ENCODE results near the gene PSORS1C2. TPM values are rescaled to one million over a fixed set of nuclear protein-coding genes. Genes with fewer than 3 reads are reported as not detected.

PSORS1C2 gene
- total and polyA plus RNA-seq, 2 donors (not counting 1 experiment from before 2014, with no cell fraction given): not detected

DNA sequence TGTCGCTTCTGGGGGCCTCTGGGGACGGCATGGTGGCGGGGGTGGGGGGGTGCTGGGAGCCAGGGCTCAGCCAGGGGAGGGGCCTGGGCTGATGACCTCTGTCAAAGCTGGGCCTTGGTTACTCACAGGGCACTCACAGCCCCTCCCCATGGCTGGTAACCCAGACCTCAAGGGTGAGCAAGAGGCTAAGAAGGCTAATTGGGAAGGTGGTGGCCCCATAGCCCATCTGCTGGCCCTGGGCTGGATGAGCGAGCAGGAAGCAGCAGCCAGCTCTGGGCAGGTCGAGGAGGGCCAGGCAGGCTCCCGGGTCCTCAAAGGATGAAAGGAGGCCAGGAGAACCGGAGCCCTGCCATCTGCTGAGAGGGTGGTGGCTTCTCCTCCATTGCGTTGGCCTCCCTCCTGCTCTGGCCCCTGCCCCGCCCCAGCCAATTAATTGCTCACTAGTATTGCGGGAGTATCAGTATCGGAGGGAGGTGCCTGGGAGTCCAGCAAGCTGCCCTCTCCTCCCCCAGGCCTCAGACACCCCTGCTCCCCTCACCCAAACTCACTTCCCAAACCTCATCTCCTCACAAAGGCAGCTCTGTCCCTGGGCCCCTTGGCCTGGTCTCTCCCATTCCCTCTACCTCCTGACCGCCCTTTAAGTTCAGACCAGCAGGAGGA lies 17.6 kb downstream of the PSORS1C2 start:
- H2AFZ ChIP-seq (ENCODE audit: insufficient read depth, low read depth, low read length, poor library complexity, severe bottlenecking): no peak overlapping the region
- no peaks in the 10 kb centered on the region for H3K9me3 Mint-ChIP-seq (ENCODE audit: insufficient read depth)
- no peak overlapping the region for H3K27ac Mint-ChIP-seq
- ChIA-PET POLR2A (no interaction called here), CTCF (interaction anchor here (0.5 to 1.6 kb wide), 2 partner anchors 9 to 447 kb away, joined by 3 to 6 read pairs; no protein-coding TSS in a partner anchor)
- no peak for ATAC-seq (ENCODE audit: low read depth)
- peaks cover 20% of the 10 kb centered on the region for H3K27me3 Mint-ChIP-seq
- H3K9ac ChIP-seq (ENCODE audit: low read length): no peak overlapping the region
- WGBS (ENCODE audit: insufficient coverage): 91% methylated on average over 10 of the region's 12 CpGs
- H3K27me3 ChIP-seq (replicated peaks in 1 of 4; ENCODE audit: control extremely low read depth in 1 of 4, control insufficient read depth in 3 of 4, insufficient read depth in 4 of 4, low read length in 3 of 4): peaks cover 0 to 7% (median 0%) of the 10 kb centered on the region in 4 experiments
- H3K4me3 Mint-ChIP-seq: no peak overlapping the region
- H3K4me1 Mint-ChIP-seq: no peaks in the 10 kb centered on the region
- intact Hi-C loops (cut with micrococcal nuclease): no loop called here
- TF ChIP-seq, protein P1, sequence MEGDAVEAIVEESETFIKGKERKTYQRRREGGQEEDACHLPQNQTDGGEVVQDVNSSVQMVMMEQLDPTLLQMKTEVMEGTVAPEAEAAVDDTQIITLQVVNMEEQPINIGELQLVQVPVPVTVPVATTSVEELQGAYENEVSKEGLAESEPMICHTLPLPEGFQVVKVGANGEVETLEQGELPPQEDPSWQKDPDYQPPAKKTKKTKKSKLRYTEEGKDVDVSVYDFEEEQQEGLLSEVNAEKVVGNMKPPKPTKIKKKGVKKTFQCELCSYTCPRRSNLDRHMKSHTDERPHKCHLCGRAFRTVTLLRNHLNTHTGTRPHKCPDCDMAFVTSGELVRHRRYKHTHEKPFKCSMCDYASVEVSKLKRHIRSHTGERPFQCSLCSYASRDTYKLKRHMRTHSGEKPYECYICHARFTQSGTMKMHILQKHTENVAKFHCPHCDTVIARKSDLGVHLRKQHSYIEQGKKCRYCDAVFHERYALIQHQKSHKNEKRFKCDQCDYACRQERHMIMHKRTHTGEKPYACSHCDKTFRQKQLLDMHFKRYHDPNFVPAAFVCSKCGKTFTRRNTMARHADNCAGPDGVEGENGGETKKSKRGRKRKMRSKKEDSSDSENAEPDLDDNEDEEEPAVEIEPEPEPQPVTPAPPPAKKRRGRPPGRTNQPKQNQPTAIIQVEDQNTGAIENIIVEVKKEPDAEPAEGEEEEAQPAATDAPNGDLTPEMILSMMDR (IDR thresholded peaks at IDR 0.05): no peak
- no peak for TF ChIP-seq EZH2 (IDR thresholded peaks at IDR 0.05; ENCODE audit: borderline replicate concordance, insufficient read depth, low read depth, low read length, poor library complexity, severe bottlenecking)
- H3K27ac ChIP-seq (ENCODE audit: low read length in 2 of 2): no peak overlapping the region
- no peak overlapping the region for H3K4me3 ChIP-seq (ENCODE audit: control extremely low read depth in 1 of 5, extremely low read depth in 1 of 5, insufficient read depth in 1 of 5, low read depth in 2 of 5, low read length in 4 of 5)
- no peak for DNase-seq
- H3K79me2 ChIP-seq (ENCODE audit: control insufficient read depth, insufficient read depth, low read length): no peaks in the 10 kb centered on the region
- H3K36me3 ChIP-seq (replicated peaks in 1 of 2; ENCODE audit: control extremely low read depth in 1 of 2, control insufficient read depth in 1 of 2, extremely low read depth in 1 of 2, insufficient read depth in 2 of 2, low read length in 1 of 2): no peaks in the 10 kb centered on the region
- no peaks in the 10 kb centered on the region for H3K9me3 ChIP-seq (ENCODE audit: control extremely low read depth in 1 of 3, control insufficient read depth in 2 of 3, insufficient read depth in 1 of 3, low read length in 2 of 3)
- H4K20me1 ChIP-seq (ENCODE audit: control insufficient read depth, insufficient read depth, low read length, poor library complexity, severe bottlenecking): no peaks in the 10 kb centered on the region
- no peaks in the 10 kb centered on the region for H3K4me1 ChIP-seq (ENCODE audit: control insufficient read depth in 2 of 2, insufficient read depth in 2 of 2, low read length in 2 of 2)
- no peak overlapping the region for H3K4me2 ChIP-seq (replicated peaks; ENCODE audit: low read depth, low read length, poor library complexity, severe bottlenecking)

DNA sequence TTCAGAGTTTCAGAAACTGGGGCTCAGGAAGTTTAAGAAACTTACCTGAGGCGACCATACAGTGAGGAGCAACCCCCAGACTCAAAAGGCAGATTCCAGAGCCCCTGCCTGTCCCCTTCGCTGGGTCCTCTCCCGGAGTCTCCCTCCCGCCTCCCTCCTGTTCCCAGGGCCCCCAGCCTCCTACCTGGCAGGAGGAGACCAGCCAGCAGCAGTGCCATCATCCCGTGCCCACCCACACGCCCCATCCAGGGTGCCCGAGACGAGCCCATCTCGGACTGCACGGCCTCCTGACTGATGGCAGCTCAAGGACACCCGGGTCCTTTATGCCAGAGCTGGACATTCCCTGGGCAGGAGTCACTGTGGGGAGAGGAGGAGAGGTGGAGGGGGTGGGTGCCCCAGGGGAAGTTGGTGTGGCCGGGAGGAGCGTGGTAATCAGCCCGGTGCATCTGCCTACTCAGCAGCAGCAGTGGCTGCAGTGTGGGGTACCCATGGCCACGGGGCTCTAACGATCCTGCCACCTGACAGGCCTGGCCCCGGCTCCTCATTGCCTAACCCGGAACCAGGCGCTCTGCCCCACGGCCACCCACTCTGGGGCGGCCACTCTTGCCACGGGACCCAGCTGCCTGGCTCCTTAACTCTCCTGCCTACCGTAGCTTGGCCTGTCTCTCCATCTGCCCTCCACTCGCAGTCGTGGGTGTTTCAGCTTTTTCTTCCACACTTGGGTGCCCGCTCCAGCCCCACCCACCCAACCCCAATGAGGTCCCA lies 18.5 kb downstream of the PSORS1C2 start, which contains the start of gene CDSN:
Gene CDSN, minus strand, starts transcription at position 296 of the 765 bp plus-strand sequence. Its CDS starts 27 bp downstream, at position 269.
- WGBS (ENCODE audit: insufficient coverage): 78% methylated on average over 26 of the region's 26 CpGs
- H3K27ac Mint-ChIP-seq: no peak within 1 kb of the TSS

More for the DNA sequence above, 18.5 kb downstream of the PSORS1C2 start, which contains the start of gene CDSN:
- no peaks in the 10 kb centered on the region for H3K36me3 ChIP-seq (replicated peaks in 1 of 2; ENCODE audit: control extremely low read depth in 1 of 2, control insufficient read depth in 1 of 2, extremely low read depth in 1 of 2, insufficient read depth in 2 of 2, low read length in 1 of 2)
- H3K4me3 ChIP-seq (ENCODE audit: control extremely low read depth in 1 of 5, extremely low read depth in 1 of 5, insufficient read depth in 1 of 5, low read depth in 2 of 5, low read length in 4 of 5): no peak within 1 kb of the TSS
- no peak within 1 kb of the TSS for H3K4me2 ChIP-seq (replicated peaks; ENCODE audit: low read depth, low read length, poor library complexity, severe bottlenecking)
- no peak within 1 kb of the TSS for H2AFZ ChIP-seq (ENCODE audit: insufficient read depth, low read depth, low read length, poor library complexity, severe bottlenecking)
- Mint-ChIP-seq H3K4me3 (no peak within 1 kb of the TSS), H3K9me3 (ENCODE audit: insufficient read depth) (no peaks in the 10 kb centered on the region), H3K27me3 (peaks cover 27% of the 10 kb centered on the region), H3K4me1 (peaks cover 3% of the 10 kb centered on the region)
- no peak within 1 kb of the TSS for H3K27ac ChIP-seq (ENCODE audit: low read length in 2 of 2)
- POLR2A ChIA-PET: interaction anchor here (0.6 kb wide), 1 partner anchor 180 kb away, joined by 5 read pairs; no protein-coding TSS in a partner anchor
- no peak for DNase-seq
- peaks cover 0 to 3% of the 10 kb centered on the region in 2 donors for H3K4me1 ChIP-seq (ENCODE audit: control insufficient read depth in 2 of 2, insufficient read depth in 2 of 2, low read length in 2 of 2)
- no peaks in the 10 kb centered on the region for H4K20me1 ChIP-seq (ENCODE audit: control insufficient read depth, insufficient read depth, low read length, poor library complexity, severe bottlenecking)
- no peaks in the 10 kb centered on the region for H3K9me3 ChIP-seq (ENCODE audit: control extremely low read depth in 1 of 3, control insufficient read depth in 2 of 3, insufficient read depth in 1 of 3, low read length in 2 of 3)
- ATAC-seq (ENCODE audit: low read depth): no peak
- peaks cover 0 to 7% (median 0%) of the 10 kb centered on the region in 4 experiments for H3K27me3 ChIP-seq (replicated peaks in 1 of 4; ENCODE audit: control extremely low read depth in 1 of 4, control insufficient read depth in 3 of 4, insufficient read depth in 4 of 4, low read length in 3 of 4)
- no peak for TF ChIP-seq EZH2 (IDR thresholded peaks at IDR 0.05; ENCODE audit: borderline replicate concordance, insufficient read depth, low read depth, low read length, poor library complexity, severe bottlenecking)
- TF ChIP-seq, protein P1 (IDR thresholded peaks at IDR 0.05): no peak
- H3K9ac ChIP-seq (ENCODE audit: low read length): no peak within 1 kb of the TSS
- H3K79me2 ChIP-seq (ENCODE audit: control insufficient read depth, insufficient read depth, low read length): no peaks in the 10 kb centered on the region
- CTCF ChIA-PET: interaction anchor here (0.5 to 1.6 kb wide), 3 partner anchors 10 to 446 kb away, joined by 3 to 6 read pairs (median 4); no protein-coding TSS in a partner anchor
- intact Hi-C loops (cut with micrococcal nuclease): no loop called here
